RWPE1 (cell line): Measurements from ENCODE around the gene PHPT1.
A peak's percentile ranks its signal among the peaks of the same experiment; 100 is the strongest.

Experiments
- CTCF ChIA-PET: fragments of 350-600 bp; sonication (Branson Sonifier 250); formaldehyde crosslinking; extraction: SDS; loops from one replicate; lab custom pipeline; 2021; lab: Yijun Ruan, JAX
- POLR2A ChIA-PET: fragments of 400-600 bp; formaldehyde crosslinking; extraction: SDS; loops from one replicate; lab custom pipeline; 2020; ENCODE audit warnings: antibody characterized with exemption; ENCODE audit not compliant: low non-redundant PET; lab: Yijun Ruan, JAX
- DNase-seq: peaks from one replicate; pipeline ENCODE4 v3.0.0; 2012; ENCODE audit warnings: low spot score
- H3K27ac ChIP-seq: fragments of 450-650 bp; 2 replicates; pipeline ENCODE4 v1.5.1; 2017
- CTCF ChIP-seq: fragments of 450-650 bp; conservative IDR thresholded peaks from 2 replicates; pipeline ENCODE4 v1.5.1; 2017; ENCODE audit warnings: low read depth, mild to moderate bottlenecking

Gene PHPT1

GRCh38 chr9:136856541-136857141 lies 7.4 kb downstream of the PHPT1 start:
- H3K27ac ChIP-seq, result peak overlapping the region; percentile 98
- POLR2A ChIA-PET, result interaction anchor here (0.6 kb wide), 1 partner anchor 651 kb away, joined by 3 read pairs; no protein-coding TSS in a partner anchor
- no peak for DNase-seq
- TF ChIP-seq CTCF, result no peak
- CTCF ChIA-PET, result interaction anchor here (0.6 to 1.0 kb wide), 4 partner anchors 14 to 191 kb away, joined by 3 read pairs; no protein-coding TSS in a partner anchor

GRCh38 chr9:136857166-136857565 lies 8.0 kb downstream of the PHPT1 start:
- CTCF ChIA-PET, result interaction anchor here (0.5 kb wide), 1 partner anchor 58 kb away, joined by 3 read pairs; no protein-coding TSS in a partner anchor
- DNase-seq, result no peak
- no peak for TF ChIP-seq CTCF
- H3K27ac ChIP-seq, result peak overlapping the region; percentile 98
- POLR2A ChIA-PET, result no interaction called here

GRCh38 chr9:136857581-136858412 lies 8.6 kb downstream of the PHPT1 start:
- POLR2A ChIA-PET, result no interaction called here

GRCh38 chr9:136858452-136858843 lies 9.2 kb downstream of the PHPT1 start:
- CTCF ChIA-PET, result interaction anchor here (0.6 kb wide), 2 partner anchors 60 to 91 kb away, joined by 3 read pairs; no protein-coding TSS in a partner anchor

More at GRCh38 chr9:136857581-136858412, 8.6 kb downstream of the PHPT1 start:
- CTCF ChIA-PET, result interaction anchor here (0.5 to 0.6 kb wide), 2 partner anchors 57 to 60 kb away, joined by 3 read pairs; no protein-coding TSS in a partner anchor
- TF ChIP-seq CTCF, result no peak
- H3K27ac ChIP-seq, result peak overlapping the region; percentile 98
- DNase-seq, result no peak

GRCh38 chr9:136858844-136859757 lies 9.9 kb downstream of the PHPT1 start:
- no peak for TF ChIP-seq CTCF
- peak; percentile 53 for DNase-seq
- peak overlapping the region; percentile 98 for H3K27ac ChIP-seq
- ChIA-PET CTCF (interaction anchor here (0.6 to 1.4 kb wide), 5 partner anchors 15 to 717 kb away, joined by 3 read pairs; no protein-coding TSS in a partner anchor), POLR2A (interaction anchor here (1.1 kb wide), 1 partner anchor 17 kb away, joined by 6 read pairs; the partner anchor contains the start of gene AJM1)

More at GRCh38 chr9:136858452-136858843, 9.2 kb downstream of the PHPT1 start:
- POLR2A ChIA-PET, result no interaction called here
- peak overlapping the region; percentile 98 for H3K27ac ChIP-seq
- no peak for DNase-seq
- no peak for TF ChIP-seq CTCF
